Gastrocnemius medialis (tissue), 4 donors: ENCODE measurements around the gene CD28. TPM values are rescaled to one million over a fixed set of nuclear protein-coding genes. Genes with fewer than 3 reads are reported as not detected.

Experiments
- ATAC-seq, 2 donors: fragments of 150-250 bp; one replicate each; pipeline ENCODE4 v1.9.1; 2016
- DNase-seq, 2 donors: peaks; one replicate each; pipeline ENCODE4 v3.0.0-alpha.2; 2019
- H3K27ac ChIP-seq, 4 donors: fragments of 200-600 bp; sonication (generic); 1 replicate in 1 of 4; 2 replicates in 3 of 4; pipeline ENCODE4 v1.5.1; 2016 to 2018; ENCODE audit warnings: mild to moderate bottlenecking in 2 of 4, moderate library complexity in 1 of 4
- H3K27me3 ChIP-seq, 3 donors: fragments of 200-600 bp; sonication (generic) in 2 of 3; 1 replicate in 1 of 3; 2 replicates in 2 of 3; pipeline versions ENCODE4 v1.5.1 to v1.6.0; 2016 to 2019; ENCODE audit warnings: mild to moderate bottlenecking in 1 of 3, moderate library complexity in 1 of 3
- H3K36me3 ChIP-seq, 2 donors: fragments of 200-600 bp; sonication (generic) in 1 of 2; one replicate each; pipeline ENCODE4 v1.5.1; 2017 to 2018
- H3K4me1 ChIP-seq, 2 donors: fragments of 200-600 bp; sonication (generic) in 1 of 2; one replicate each; pipeline ENCODE4 v1.5.1; 2016 to 2017; ENCODE audit warnings: mild to moderate bottlenecking in 2 of 2
- H3K4me3 ChIP-seq, 4 donors: fragments of 200-600 bp; sonication (generic) in 3 of 4; 1 replicate in 1 of 4; 2 replicates in 3 of 4; pipeline ENCODE4 v1.5.1; 2016 to 2019; ENCODE audit warnings: mild to moderate bottlenecking in 2 of 4
- H3K9me3 ChIP-seq, 3 donors: fragments of 200-600 bp; sonication (generic) in 2 of 3; 1 replicate in 1 of 3; 2 replicates in 2 of 3; pipeline ENCODE4 v1.5.1; 2016 to 2019
- POLR2A ChIP-seq, 2 donors: fragments of 450-650 bp; IDR thresholded peaks; one replicate each; pipeline ENCODE4 v1.6.1; 2017; ENCODE audit warnings: antibody characterized with exemption in 2 of 2, mild to moderate bottlenecking in 2 of 2, moderate library complexity in 2 of 2
- in situ Hi-C, 4 donors: fragments of 200-750 bp; cut with MboI; loops; one replicate each; pipeline versions ENCODE4 v1.15.0 to v1.8.0; 2017; ENCODE audit warnings: low sequenced_read_pairs in 4 of 4
- intact Hi-C: fragments of 100-400 bp; cut with DNase I; formaldehyde crosslinking; loops from one replicate; pipeline ENCODE4 v1.15.1; 2023; ENCODE audit warnings: low total_unique reads
- total RNA-seq, 4 donors: library from RNA; depleted of rRNA; stranded (reverse); fragments of >200 nt; gene quantifications; one replicate each; pipeline versions ENCODE4 v1.1.0 to v1.2.3, GENCODE V29; 2016
- TF ChIP-seq, protein P1 (sequence below), 5 experiments: fragments of 450-650 bp in 3 of 5; fragments of 200-600 bp in 2 of 5; sonication (generic) in 2 of 5; IDR thresholded peaks in 4 of 5; conservative IDR thresholded peaks in 1 of 5; 1 replicate in 4 of 5; 2 replicates in 1 of 5; pipeline ENCODE4 v1.5.1; 2016 to 2019; ENCODE audit warnings: antibody characterized with exemption in 5 of 5, mild to moderate bottlenecking in 3 of 5, moderate library complexity in 3 of 5

The CD28 gene
- total RNA-seq, 4 donors from 2014 or later = 0.07 to 0.31 (median 0.09) TPM; not detected in 1

DNA sequence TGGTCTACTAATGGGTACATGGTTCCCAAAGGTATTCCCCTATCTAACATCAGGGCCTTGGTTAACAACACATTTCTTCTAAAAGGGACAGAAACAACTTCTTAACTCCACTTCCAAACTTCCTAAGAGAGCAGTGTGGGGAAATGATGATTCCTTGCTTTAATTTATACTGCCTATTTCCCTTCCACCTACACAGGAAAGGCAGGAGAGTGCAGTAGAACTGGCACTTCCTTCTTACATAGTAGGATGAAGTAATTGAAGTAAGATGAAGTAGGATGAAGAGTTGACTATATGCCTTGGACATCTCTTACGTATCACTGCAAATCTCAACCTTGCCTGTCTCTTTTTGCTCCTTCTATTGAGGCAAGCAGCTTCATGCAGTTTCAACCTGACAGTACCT is 54.7 kb downstream of the CD28 start:
- H3K36me3 ChIP-seq = no peaks in the 10 kb centered on the region
- no peak for TF ChIP-seq POLR2A (IDR thresholded peaks at IDR 0.05)
- intact Hi-C loops = no loop called here
- no peak overlapping the region for H3K4me3 ChIP-seq
- H3K27me3 ChIP-seq = no peaks in the 10 kb centered on the region
- DNase-seq (no peak), ATAC-seq (no peak)
- peaks cover 0 to 14% of the 10 kb centered on the region in 2 donors for H3K4me1 ChIP-seq
- in situ Hi-C loops = no loop called here
- no peak overlapping the region for H3K27ac ChIP-seq
- peaks cover 0 to 4% (median 0%) of the 10 kb centered on the region in 3 donors for H3K9me3 ChIP-seq

DNA sequence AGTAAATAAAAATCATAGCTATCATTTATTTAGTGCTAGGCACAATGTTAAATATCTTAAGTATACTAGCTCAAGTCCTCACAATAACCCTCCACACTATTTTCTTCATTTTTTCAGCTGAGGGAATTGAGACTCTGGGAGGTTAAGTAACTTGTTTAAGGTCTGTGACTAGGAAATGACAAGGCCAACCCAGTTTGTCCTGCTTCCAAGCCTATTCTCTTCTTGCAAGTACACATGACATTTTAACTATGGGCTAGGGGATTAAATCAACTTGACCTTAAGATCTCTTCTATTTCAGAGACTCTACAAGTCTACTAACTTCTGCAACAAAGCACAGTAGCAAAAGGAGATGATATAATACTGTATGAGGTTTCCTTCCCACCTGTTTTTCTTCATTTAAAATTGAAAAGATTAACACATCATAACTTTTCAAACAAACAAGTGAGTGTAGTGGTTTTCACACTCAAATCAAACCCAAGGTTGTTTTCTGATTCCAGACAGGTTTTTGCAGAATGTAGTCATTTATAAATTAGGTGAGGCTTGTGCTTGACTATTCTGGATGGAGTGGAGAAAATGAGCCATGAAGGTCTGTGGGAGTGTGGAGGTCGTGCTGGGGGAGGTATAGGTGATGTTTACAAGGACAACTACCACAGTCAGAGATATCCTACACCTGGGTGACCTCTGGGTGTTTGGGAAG is 57.0 kb downstream of the CD28 start:
- no peak overlapping the region for H3K27ac ChIP-seq
- peaks cover 0 to 14% of the 10 kb centered on the region in 2 donors for H3K4me1 ChIP-seq
- intact Hi-C loops = no loop called here
- H3K4me3 ChIP-seq = no peak overlapping the region
- in situ Hi-C loops = no loop called here
- H3K27me3 ChIP-seq = no peaks in the 10 kb centered on the region
- DNase-seq = no peak
- TF ChIP-seq POLR2A (IDR thresholded peaks at IDR 0.05) = no peak
- TF ChIP-seq, protein P1, sequence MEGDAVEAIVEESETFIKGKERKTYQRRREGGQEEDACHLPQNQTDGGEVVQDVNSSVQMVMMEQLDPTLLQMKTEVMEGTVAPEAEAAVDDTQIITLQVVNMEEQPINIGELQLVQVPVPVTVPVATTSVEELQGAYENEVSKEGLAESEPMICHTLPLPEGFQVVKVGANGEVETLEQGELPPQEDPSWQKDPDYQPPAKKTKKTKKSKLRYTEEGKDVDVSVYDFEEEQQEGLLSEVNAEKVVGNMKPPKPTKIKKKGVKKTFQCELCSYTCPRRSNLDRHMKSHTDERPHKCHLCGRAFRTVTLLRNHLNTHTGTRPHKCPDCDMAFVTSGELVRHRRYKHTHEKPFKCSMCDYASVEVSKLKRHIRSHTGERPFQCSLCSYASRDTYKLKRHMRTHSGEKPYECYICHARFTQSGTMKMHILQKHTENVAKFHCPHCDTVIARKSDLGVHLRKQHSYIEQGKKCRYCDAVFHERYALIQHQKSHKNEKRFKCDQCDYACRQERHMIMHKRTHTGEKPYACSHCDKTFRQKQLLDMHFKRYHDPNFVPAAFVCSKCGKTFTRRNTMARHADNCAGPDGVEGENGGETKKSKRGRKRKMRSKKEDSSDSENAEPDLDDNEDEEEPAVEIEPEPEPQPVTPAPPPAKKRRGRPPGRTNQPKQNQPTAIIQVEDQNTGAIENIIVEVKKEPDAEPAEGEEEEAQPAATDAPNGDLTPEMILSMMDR (IDR thresholded peaks at IDR 0.05 in 4 of 5, conservative IDR thresholded peaks at IDR 0.05 in 1 of 5) = no peak
- no peak for ATAC-seq
- H3K36me3 ChIP-seq = no peaks in the 10 kb centered on the region
- no peaks in the 10 kb centered on the region for H3K9me3 ChIP-seq

DNA sequence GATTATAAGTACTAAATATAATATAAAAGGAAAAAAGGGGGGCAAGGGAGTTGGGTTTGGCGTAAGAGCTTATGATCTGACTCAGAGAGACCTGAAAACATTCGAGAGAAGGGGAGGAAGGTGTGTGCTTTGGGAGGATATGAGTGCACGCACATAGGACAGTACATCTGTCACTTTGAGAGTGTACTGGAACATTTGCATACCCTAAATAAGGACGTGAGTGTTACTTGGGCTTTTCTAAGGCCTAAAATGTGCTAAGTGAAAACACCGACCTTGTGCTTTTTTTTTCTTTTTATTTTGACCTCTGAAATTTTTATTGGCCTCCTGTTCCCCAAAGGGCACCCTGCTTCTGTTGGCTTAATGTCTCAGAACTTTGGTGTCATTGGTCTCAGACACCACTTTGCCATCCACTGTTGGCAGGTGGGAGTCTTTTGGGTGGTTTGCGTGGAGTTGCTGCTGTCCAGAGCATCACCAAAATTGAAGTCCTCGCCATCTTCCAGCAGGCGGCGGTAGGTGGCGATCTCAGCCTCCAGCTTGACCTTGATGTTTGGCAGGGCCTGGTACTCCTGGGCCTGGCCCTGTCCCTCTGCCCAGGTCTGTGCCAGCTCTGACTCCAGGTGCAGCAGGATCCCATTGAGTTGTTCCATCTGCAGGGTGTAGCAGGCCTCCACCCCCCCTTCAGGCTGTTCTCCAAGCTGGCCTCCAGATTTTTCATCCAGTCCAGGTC is 57.7 kb downstream of the CD28 start:
- no peak overlapping the region for H3K27ac ChIP-seq
- DNase-seq (no peak), ATAC-seq (no peak)
- H3K36me3 ChIP-seq = no peaks in the 10 kb centered on the region
- H3K4me3 ChIP-seq = no peak overlapping the region
- peaks cover 0 to 13% of the 10 kb centered on the region in 2 donors for H3K4me1 ChIP-seq
- TF ChIP-seq, protein P1 (IDR thresholded peaks at IDR 0.05 in 4 of 5, conservative IDR thresholded peaks at IDR 0.05 in 1 of 5) = no peak
- TF ChIP-seq POLR2A (IDR thresholded peaks at IDR 0.05) = no peak
- intact Hi-C loops = no loop called here
- H3K9me3 ChIP-seq = no peaks in the 10 kb centered on the region
- H3K27me3 ChIP-seq = no peaks in the 10 kb centered on the region
- in situ Hi-C loops = no loop called here

DNA sequence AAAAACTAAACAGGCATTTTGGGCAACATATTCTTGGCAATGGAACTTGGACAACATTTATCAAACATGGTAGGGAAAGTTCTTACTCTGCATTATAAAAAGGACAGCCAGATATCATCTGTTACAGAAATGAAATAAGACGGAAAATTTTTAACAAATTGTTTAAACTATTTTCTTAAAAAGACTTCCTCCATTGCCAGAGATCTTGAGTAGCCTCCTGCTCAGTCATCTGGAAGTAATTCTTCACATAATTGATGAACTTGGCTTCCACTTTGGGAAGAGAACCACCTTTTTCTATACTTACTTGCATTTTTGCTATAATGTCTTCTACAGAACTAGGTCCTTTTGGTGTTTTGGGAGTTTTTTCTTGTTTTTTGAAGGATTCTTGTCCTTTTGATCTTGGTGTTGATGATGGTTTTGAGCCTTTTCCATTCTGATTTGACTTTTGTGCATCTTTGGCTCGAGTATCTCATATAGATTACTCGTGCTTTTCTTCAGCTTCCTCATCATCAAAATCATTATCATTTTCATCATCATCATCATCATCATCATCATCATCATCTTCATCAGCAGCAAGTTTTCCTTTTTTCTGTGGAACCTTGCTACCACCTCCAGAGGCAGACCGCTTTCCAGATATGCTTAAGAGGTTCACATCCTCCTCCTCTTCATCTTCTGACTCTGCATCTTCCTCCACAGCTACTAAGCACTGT is 66.2 kb downstream of the CD28 start:
- TF ChIP-seq, protein P1 (IDR thresholded peaks at IDR 0.05 in 4 of 5, conservative IDR thresholded peaks at IDR 0.05 in 1 of 5) = no peak
- no peak for TF ChIP-seq POLR2A (IDR thresholded peaks at IDR 0.05)
- Histone ChIP-seq H3K9me3 (no peaks in the 10 kb centered on the region), H3K4me3 (no peak overlapping the region), H3K27ac (no peak overlapping the region), H3K27me3 (no peaks in the 10 kb centered on the region), H3K4me1 (no peaks in the 10 kb centered on the region), H3K36me3 (no peaks in the 10 kb centered on the region)
- no peak for ATAC-seq
- in situ Hi-C loops (no loop called here), intact Hi-C loops (no loop called here)
- no peak for DNase-seq

DNA sequence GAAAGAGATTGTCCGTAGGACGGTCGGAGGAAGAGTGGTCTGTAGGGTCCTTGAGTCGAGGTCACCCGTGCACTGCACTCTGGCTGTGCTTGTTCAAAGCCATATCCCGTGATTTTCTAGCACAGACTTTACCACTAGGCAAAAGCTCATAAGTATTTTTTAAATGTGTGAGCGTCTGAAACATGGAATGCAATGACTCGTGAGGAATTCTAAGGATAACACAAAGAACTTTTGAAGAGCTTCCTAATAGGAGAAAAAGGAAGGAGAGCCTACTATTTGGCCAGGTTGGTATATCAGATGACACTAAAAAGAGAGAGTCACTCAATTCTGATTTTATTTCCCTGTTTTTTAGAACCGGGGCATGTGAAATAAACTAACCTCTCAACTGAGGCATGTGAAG is 68.3 kb downstream of the CD28 start:
- no peak overlapping the region for H3K4me3 ChIP-seq
- no peaks in the 10 kb centered on the region for H3K27me3 ChIP-seq
- no peak overlapping the region for H3K27ac ChIP-seq
- H3K9me3 ChIP-seq = no peaks in the 10 kb centered on the region
- no peaks in the 10 kb centered on the region for H3K4me1 ChIP-seq
- in situ Hi-C loops = no loop called here
- DNase-seq = no peak
- intact Hi-C loops = no loop called here
- TF ChIP-seq, protein P1 (IDR thresholded peaks at IDR 0.05 in 4 of 5, conservative IDR thresholded peaks at IDR 0.05 in 1 of 5) = no peak
- TF ChIP-seq POLR2A (IDR thresholded peaks at IDR 0.05) = no peak
- H3K36me3 ChIP-seq = no peaks in the 10 kb centered on the region
- ATAC-seq = no peak
